ENCODE results near the gene PRODH2. TPM values are rescaled to one million over a fixed set of nuclear protein-coding genes. Genes with fewer than 3 reads are reported as not detected.

PRODH2 gene
- total RNA-seq (ENCODE audit: unreplicated experiment): not detected
- long read RNA-seq: 0 reads

- H3K27me3 Mint-ChIP-seq (ENCODE audit: unreplicated experiment): peaks cover 9% of the 10 kb centered on the region
- H3K27ac Mint-ChIP-seq (ENCODE audit: unreplicated experiment): no peak within 1 kb of the TSS
- H3K4me3 Mint-ChIP-seq (ENCODE audit: unreplicated experiment): no peak within 1 kb of the TSS
- peaks cover 4% of the 10 kb centered on the region for H3K4me1 Mint-ChIP-seq (ENCODE audit: unreplicated experiment)
- H3K36me3 Mint-ChIP-seq (ENCODE audit: low read depth, unreplicated experiment): no peaks in the 10 kb centered on the region
- no peaks in the 10 kb centered on the region for H3K9me3 Mint-ChIP-seq (ENCODE audit: unreplicated experiment)
- DNase-seq (ENCODE audit: low spot score): no peak
- TF ChIP-seq CTCF (IDR thresholded peaks at IDR 0.05; ENCODE audit: unreplicated experiment): no peak
Measured at GRCh38 chr19:35812220-35813042, at the start of gene PRODH2. Gene PRODH2 (minus strand): TSS chr19:35812845. CDS start chr19:35812805, 40 bp downstream.

- Mint-ChIP-seq H3K36me3 (ENCODE audit: low read depth, unreplicated experiment) (peaks cover 6% of the 10 kb centered on the region), H3K27ac (ENCODE audit: unreplicated experiment) (no peak overlapping the region), H3K4me3 (ENCODE audit: unreplicated experiment) (peak overlapping the region; percentile 59), H3K27me3 (ENCODE audit: unreplicated experiment) (peaks cover 38% of the 10 kb centered on the region), H3K9me3 (ENCODE audit: unreplicated experiment) (no peaks in the 10 kb centered on the region), H3K4me1 (ENCODE audit: unreplicated experiment) (peaks cover 10% of the 10 kb centered on the region)
- no peak for DNase-seq (ENCODE audit: low spot score)
- TF ChIP-seq CTCF (IDR thresholded peaks at IDR 0.05; ENCODE audit: unreplicated experiment): no peak
Measured at GRCh38 chr19:35861640-35862160, 49.1 kb upstream of the PRODH2 start.

- Mint-ChIP-seq H3K4me1 (ENCODE audit: unreplicated experiment) (peaks cover 10% of the 10 kb centered on the region), H3K9me3 (ENCODE audit: unreplicated experiment) (no peaks in the 10 kb centered on the region), H3K4me3 (ENCODE audit: unreplicated experiment) (peak overlapping the region; percentile 59), H3K36me3 (ENCODE audit: low read depth, unreplicated experiment) (peaks cover 6% of the 10 kb centered on the region), H3K27me3 (ENCODE audit: unreplicated experiment) (peaks cover 33% of the 10 kb centered on the region), H3K27ac (ENCODE audit: unreplicated experiment) (no peak overlapping the region)
- TF ChIP-seq CTCF (IDR thresholded peaks at IDR 0.05; ENCODE audit: unreplicated experiment): no peak
- DNase-seq (ENCODE audit: low spot score): peak; percentile 59
Measured at GRCh38 chr19:35860818-35861639, 48.4 kb upstream of the PRODH2 start.

- DNase-seq (ENCODE audit: low spot score): no peak
- H3K36me3 Mint-ChIP-seq (ENCODE audit: low read depth, unreplicated experiment): peaks cover 3% of the 10 kb centered on the region
- H3K27me3 Mint-ChIP-seq (ENCODE audit: unreplicated experiment): peaks cover 34% of the 10 kb centered on the region
- no peaks in the 10 kb centered on the region for H3K9me3 Mint-ChIP-seq (ENCODE audit: unreplicated experiment)
- peaks cover 14% of the 10 kb centered on the region for H3K4me1 Mint-ChIP-seq (ENCODE audit: unreplicated experiment)
- H3K27ac Mint-ChIP-seq (ENCODE audit: unreplicated experiment): no peak overlapping the region
- TF ChIP-seq CTCF (IDR thresholded peaks at IDR 0.05; ENCODE audit: unreplicated experiment): no peak
- no peak overlapping the region for H3K4me3 Mint-ChIP-seq (ENCODE audit: unreplicated experiment)
Measured at GRCh38 chr19:35860436-35860817, 47.8 kb upstream of the PRODH2 start.
